Mononuclear cell (primary cell): ENCODE data around the gene GPC5. TPM values are rescaled to one million over a fixed set of nuclear protein-coding genes. Genes with fewer than 3 reads are reported as not detected.
"Not testable (repeated sequence)": the region's sequence is repeated elsewhere in the genome, so short reads cannot be mapped to it uniquely, and the experiment has no call there.

Source experiments
- H3K27me3 ChIP-seq: 2 replicates; pipeline ENCODE4 v1.6.0; 2011; ENCODE audit warnings: low read length, control low read depth; ENCODE audit not compliant: insufficient read depth
- H3K4me1 ChIP-seq: 2 replicates; pipeline ENCODE4 v1.5.1; 2011; ENCODE audit warnings: mild to moderate bottlenecking, low read length, control low read depth; ENCODE audit not compliant: insufficient read depth
- H3K4me3 ChIP-seq: 2 replicates; pipeline ENCODE4 v1.5.1; 2011; ENCODE audit warnings: mild to moderate bottlenecking, low read length, moderate library complexity
- H3K9me3 ChIP-seq: 2 replicates; pipeline ENCODE4 v1.5.1; 2011; ENCODE audit warnings: low read depth, mild to moderate bottlenecking, control low read depth, low read length
- total RNA-seq: library from RNA; depleted of rRNA; stranded (reverse); fragments of >200 nt; gene quantifications from one replicate; pipeline ENCODE4 v1.2.3, GENCODE V29; 2012

Gene GPC5
- total RNA-seq, 1 donor, result 0.21 TPM

DNA sequence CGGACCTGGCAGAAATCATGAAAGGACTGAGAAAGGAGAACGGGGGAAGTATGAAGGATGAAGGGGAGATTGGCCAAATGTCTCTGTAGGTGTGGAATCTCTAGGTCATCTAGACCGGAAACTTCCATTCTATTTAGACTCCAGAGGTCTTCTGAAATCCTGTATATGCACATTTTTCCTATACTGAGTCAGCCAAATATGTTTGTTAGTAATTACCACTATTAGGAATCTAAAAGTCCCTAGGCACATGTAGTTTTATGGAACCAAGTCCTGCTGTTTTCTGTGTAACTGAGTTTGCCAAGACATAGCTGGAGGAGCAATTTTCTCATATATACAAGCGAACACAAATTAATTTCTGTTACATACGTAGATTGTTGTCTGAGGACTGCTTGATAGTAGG is 498.1 kb downstream of the GPC5 start:
- Histone ChIP-seq H3K9me3 (no peaks in the 10 kb centered on the region), H3K4me3 (no peak overlapping the region), H3K27me3 (no peaks in the 10 kb centered on the region), H3K4me1 (no peaks in the 10 kb centered on the region)

DNA sequence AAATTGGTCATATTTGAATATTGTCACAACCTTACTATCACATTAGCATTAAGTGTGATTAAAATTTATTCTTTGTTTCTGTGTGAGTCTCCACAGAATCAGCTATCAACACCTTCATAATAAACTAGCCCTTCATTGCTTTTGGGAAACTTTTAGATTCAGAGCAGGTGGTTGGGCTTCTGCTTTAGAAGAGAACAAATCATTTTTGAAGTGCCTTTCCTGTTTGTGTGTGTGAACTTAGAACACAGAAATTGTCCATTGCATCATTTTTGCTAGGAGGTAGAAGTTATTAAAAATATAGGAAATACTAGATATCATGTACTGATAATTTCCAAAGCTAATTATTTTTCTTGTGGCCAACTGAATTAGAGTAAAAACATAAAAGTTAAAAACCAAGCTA is 500.6 kb downstream of the GPC5 start:
- H3K4me1 ChIP-seq, H3K4me3 ChIP-seq, H3K9me3 ChIP-seq, H3K27me3 ChIP-seq: not testable (repeated sequence)

DNA sequence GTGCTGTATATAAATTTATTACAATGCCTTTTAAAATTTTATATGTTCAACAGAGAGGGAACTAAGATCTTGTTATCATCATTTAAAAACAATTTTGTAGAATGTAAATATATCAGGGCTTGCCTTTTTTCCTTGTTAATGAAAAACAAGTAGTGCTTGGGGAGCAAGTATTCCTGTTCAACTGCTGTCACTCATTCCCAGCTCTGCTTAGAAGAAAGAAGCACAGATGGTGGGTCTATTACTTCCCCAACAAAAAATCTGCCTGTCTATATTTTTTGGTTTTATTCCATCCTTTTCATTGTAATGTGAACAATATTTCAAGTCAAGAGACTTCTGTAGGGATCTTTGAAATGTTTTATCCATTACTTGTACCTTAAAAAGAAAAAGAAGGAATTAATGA is 503.9 kb downstream of the GPC5 start:
- Histone ChIP-seq H3K27me3 (no peaks in the 10 kb centered on the region), H3K4me1 (no peaks in the 10 kb centered on the region), H3K9me3 (no peaks in the 10 kb centered on the region), H3K4me3 (no peak overlapping the region)

DNA sequence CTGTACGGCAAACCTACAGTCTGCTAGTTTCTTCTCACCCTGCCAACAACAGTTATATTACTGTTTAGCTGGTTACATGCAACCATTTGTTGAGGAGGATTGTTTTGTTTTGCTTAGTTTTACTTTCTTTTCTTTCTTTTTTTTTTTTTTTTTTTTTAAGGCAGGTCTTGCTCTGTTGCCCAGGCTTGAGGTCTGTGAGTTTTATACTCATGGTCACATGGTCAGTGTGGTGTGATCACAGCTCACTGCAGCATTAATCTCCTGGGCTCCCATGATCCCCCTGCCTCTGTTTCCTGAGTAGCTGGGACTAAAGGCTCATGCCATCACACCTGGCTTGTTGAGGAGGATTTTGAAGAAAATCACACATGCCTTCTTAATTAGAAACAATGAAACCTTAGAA is 505.6 kb downstream of the GPC5 start:
- Histone ChIP-seq H3K27me3 (no peaks in the 10 kb centered on the region), H3K4me3 (no peak overlapping the region), H3K9me3 (no peaks in the 10 kb centered on the region), H3K4me1 (no peaks in the 10 kb centered on the region)

DNA sequence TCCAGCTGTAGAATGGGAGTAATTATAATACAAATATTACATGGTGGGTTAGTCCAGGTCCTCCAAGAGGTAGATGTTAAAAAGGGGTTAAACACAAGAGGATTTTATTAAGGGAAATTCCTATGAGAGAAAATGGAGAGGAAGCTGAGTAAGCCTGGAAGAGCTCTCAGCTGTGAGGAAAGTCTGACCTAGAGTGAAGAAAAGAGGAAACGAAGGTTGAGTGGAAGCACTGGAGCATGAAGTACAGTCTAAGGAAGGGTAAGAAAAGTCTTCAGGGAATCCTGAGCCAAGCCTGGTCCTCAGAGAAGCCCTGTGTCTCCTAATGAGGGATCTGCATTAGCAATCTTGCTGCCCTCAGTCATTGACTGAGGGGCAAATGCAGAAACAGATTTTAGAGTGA is 506.2 kb downstream of the GPC5 start:
- Histone ChIP-seq H3K4me3 (no peak overlapping the region), H3K4me1 (no peaks in the 10 kb centered on the region), H3K27me3 (no peaks in the 10 kb centered on the region), H3K9me3 (no peaks in the 10 kb centered on the region)

DNA sequence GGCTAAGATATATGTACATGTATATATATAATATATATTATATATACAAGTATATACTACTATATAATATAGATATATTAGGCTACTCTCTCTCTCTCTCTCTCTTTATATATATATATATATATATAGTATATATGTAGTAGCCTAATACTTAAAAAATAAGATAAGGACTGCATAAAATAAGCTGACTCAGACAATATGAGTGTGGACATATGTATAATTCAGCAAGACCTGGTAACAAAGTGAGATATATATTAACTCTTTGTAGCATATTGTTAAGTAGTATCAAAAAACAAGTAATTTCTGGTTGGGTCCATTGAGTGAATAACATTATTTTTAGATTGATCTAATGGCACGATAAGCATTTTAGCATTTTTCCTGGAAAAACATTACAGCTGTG is 509.0 kb downstream of the GPC5 start:
- H3K4me3 ChIP-seq, result no peak overlapping the region
- no peaks in the 10 kb centered on the region for H3K9me3 ChIP-seq
- H3K4me1 ChIP-seq, result no peaks in the 10 kb centered on the region
- no peaks in the 10 kb centered on the region for H3K27me3 ChIP-seq

DNA sequence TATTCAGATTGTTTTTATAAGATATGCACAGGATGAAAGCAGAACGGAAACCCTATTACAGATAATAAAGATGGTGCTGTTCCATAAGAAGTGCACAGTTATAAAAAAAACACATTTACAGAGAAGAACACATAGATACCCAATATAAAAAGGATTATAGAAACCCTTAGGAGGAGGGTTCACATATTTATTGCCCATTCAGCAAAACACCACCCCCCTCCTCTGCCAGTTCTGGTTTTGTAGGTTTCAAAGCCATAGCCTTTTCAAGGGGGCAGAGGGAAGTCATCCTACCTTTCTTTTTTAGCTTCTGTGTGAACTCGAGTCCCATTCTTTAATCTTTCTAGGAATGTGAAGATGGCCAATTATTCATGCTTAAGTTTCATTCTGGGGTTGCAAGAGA is 511.2 kb downstream of the GPC5 start:
- Histone ChIP-seq H3K4me3 (no peak overlapping the region), H3K9me3 (no peaks in the 10 kb centered on the region), H3K27me3 (no peaks in the 10 kb centered on the region), H3K4me1 (no peaks in the 10 kb centered on the region)

DNA sequence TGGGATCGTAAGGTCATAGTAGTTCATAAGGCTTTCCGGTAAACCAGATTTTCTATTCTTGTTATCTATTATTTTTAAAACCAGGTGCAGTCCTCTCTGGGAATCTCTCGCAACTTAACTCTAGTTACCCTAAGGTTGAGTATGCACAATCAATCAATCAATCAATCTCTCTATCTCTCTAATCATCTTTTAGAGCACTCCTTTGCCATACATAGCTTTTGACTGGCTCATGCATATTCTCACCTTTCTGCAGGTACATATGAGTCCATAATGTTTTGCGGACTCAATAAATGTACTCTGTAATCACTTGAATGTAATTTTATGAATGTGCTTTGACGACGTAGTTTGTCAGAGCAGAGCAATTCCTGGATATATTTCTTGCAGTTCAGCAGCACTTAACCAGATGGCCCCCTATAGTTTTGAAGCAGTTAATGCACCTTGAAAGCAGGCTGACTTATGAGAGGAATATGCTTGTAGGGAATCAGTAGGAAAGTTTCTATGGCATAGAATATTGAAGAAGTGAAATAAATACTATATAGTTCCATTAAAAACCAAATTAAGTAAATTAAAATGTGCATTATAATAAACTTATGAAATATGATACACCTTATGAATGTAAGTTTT is 524.7 kb downstream of the GPC5 start:
- no peaks in the 10 kb centered on the region for H3K4me1 ChIP-seq
- no peak overlapping the region for H3K4me3 ChIP-seq
- H3K9me3 ChIP-seq, result no peaks in the 10 kb centered on the region
- no peaks in the 10 kb centered on the region for H3K27me3 ChIP-seq

DNA sequence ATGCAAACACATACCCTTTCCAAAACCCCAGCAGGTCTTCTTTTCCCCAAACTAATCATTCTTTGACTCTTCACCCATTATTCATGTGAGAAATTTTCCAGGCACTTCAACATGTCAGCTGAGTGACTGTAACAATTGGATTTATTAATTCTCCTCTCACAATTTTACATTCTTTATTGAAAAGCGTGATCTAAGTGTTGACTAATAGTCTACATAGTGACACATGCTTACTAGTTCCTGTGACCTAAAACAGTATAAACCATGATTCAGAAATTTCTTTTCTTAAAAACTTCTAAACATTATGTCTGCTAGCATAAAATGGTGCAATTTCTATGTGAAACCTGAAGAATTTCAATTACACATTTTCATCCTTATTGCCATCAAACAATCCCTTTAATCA is 532.3 kb downstream of the GPC5 start:
- H3K27me3 ChIP-seq, result no peaks in the 10 kb centered on the region
- H3K4me1 ChIP-seq, result no peaks in the 10 kb centered on the region
- no peaks in the 10 kb centered on the region for H3K9me3 ChIP-seq
- no peak overlapping the region for H3K4me3 ChIP-seq

DNA sequence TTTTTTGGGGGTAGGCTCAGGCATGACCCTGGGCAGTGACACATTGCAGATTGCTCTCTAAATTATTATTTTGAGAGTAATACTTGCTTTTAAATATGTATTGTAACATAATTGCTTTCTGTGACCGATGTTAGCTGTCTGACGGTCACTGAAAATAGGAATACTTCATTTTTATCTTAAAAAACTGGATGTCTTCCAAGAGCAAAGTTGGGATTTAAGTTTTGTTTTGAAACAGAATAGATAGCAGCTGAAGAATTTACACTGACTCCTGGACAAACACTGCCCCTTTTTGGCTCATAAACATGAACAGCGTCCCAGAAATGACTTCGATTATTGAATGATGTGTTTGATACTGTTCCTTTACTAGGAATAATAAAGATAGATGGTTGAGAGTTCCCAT is 535.9 kb downstream of the GPC5 start:
- no peaks in the 10 kb centered on the region for H3K4me1 ChIP-seq
- H3K9me3 ChIP-seq, result no peaks in the 10 kb centered on the region
- H3K27me3 ChIP-seq, result no peaks in the 10 kb centered on the region
- no peak overlapping the region for H3K4me3 ChIP-seq

DNA sequence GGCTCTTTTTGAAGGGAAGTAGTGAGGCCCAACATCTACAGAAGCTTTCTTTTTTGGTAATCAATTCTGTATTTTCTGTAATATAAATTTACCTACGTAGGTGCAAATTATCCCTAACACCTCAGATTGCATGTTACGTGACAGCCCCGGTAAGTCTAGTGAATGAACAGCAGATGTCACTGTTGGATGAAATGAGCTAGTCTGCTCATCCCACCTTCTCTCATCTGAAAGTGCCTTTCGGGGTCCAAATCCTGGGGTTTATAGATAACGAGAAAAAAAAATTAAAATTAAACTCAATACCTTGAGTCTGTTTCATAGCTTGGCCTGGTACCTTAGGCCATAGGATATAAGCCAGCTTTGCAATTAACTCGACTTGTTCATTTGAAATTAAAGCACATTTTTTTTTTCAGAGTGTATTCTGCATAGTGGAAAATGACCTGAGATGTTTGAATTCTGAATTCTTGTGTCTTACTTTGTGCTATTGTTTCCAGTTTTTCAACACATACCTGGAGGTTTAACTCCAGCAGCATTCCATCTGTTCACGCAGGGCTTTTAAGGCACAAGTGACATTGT is 548.2 kb downstream of the GPC5 start:
- Histone ChIP-seq H3K9me3 (no peaks in the 10 kb centered on the region), H3K27me3 (no peaks in the 10 kb centered on the region), H3K4me1 (no peaks in the 10 kb centered on the region), H3K4me3 (no peak overlapping the region)

DNA sequence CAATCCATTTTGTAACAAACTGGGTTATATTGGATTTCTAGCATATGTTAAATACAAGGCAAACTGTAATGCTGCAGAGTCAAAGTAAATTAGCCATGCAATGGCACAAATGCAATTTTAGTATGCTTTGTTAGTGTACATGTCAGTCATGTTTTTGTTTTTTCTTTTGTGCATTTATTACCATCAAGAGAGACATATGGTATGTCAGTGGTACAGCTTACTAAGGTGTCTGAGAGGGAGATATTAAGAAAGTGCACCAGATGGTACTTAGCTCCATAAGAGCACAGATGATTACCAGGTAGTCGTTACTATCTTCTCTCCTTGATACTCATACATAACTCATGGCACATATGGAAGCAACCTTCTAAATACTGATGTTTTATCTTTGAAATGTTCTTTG is 550.3 kb downstream of the GPC5 start:
- Histone ChIP-seq H3K27me3 (no peaks in the 10 kb centered on the region), H3K9me3 (no peaks in the 10 kb centered on the region), H3K4me3 (no peak overlapping the region), H3K4me1 (no peaks in the 10 kb centered on the region)

DNA sequence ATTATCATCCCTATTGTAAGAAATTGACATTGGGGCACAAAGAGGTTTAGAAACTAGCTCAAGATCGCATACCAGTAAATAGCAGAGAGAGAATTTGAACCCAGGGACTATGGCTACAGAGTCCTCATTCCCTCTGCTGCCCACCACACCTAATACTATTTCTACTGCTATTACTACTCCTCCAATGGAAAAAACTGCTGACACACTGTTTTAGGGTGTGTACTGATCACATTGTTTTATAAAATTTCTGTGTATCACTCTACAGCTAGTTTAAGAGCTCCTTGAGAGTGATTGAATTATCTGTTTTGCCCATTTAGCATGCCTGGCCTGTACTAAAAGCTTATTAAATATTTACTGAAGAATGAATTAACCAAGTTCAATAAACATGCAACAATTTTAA is 552.4 kb downstream of the GPC5 start:
- no peak overlapping the region for H3K4me3 ChIP-seq
- H3K9me3 ChIP-seq, result no peaks in the 10 kb centered on the region
- H3K27me3 ChIP-seq, result no peaks in the 10 kb centered on the region
- no peaks in the 10 kb centered on the region for H3K4me1 ChIP-seq

DNA sequence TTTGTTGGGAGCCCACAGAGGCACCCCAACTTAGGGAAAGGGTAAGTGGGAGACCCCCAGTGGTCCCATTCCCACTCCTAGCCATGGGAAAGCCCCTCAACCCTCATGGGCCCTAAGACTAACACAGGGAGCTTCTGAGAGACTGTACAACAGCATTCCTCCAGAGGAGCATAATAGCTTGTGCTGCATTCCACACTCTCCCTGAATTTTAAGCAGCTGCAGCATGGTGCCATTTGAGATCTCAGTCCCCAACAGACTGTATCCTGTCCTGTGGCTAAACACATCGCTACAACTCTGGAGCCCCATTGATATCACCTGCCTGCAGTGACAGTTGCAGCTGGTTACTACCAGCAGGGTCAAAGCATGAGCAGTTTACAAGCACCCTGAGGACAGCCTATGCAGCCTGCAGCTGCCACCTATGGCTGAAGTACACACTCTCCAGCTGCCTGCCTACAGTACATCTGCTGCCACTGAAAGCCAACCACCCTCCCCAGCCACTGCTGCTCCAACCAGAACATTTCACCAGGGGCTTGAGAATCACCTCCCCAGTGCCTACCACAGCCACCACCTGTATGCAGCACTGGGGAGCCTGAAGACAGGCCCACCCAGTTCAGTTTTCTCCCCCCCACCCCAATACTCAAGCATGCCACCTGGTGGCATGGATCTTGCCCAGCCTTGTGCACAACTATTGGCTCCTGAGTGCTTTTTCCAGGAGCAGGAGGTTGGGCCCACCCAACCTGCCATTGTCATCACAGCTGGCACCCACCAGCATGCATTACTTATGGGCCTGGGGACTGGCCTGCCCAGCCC is 557.3 kb downstream of the GPC5 start:
- Histone ChIP-seq H3K9me3 (peaks cover 8% of the 10 kb centered on the region), H3K4me1 (no peaks in the 10 kb centered on the region), H3K4me3 (no peak overlapping the region), H3K27me3 (no peaks in the 10 kb centered on the region)

DNA sequence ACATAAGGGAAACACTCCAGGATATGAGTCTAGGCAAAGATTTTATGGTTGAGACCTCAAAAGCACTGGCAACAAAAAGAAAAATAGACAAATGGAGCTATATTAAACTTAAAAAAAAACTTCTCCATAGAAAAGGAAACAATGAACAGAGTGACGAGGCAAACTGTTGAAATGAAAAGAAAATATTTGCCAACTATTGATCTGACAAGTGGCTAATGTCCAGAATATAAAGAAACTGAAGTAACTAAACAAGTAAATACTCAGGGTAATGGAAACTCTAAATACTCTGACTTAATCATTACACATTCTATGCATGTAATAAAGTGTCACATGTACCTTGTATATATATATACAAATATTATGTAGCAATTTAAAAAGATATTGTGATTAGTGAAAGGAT is 562.5 kb downstream of the GPC5 start:
- no peaks in the 10 kb centered on the region for H3K27me3 ChIP-seq
- H3K4me1 ChIP-seq, result no peaks in the 10 kb centered on the region
- no peak overlapping the region for H3K4me3 ChIP-seq
- H3K9me3 ChIP-seq, result peaks cover 8% of the 10 kb centered on the region

DNA sequence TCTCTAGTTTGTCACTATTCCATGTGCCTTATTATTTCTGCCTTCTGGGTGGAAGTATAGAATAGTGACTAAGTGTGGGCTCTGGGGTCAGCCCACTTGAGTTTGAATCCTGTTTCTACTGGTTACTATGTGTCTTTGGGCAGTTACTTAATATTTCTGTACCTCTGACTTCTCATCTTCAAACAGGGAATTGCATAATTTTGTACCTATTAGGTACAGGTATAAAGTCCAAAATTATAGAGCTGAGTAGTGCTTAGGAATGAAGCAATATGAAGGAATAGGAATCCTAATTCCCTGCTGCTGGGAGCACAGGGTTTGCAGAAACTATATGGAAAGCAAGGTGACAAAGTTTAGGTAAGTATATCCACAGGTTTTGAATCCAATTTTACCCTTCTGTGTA is 564.5 kb downstream of the GPC5 start:
- Histone ChIP-seq H3K27me3 (no peaks in the 10 kb centered on the region), H3K4me1 (no peaks in the 10 kb centered on the region), H3K9me3 (peaks cover 8% of the 10 kb centered on the region), H3K4me3 (no peak overlapping the region)
